ENCODE data around the gene ARHGAP27.
"Not testable (repeated sequence)": the region's sequence is repeated elsewhere in the genome, so short reads cannot be mapped to it uniquely, and the experiment has no call there.

- TF ChIP-seq CTCF, EZH2 (IDR thresholded peaks at IDR 0.05): not testable (repeated sequence)
Measured at GRCh38 chr17:45446872-45447625, 14.4 kb upstream of the ARHGAP27 start.
